Neural progenitor cell (in vitro differentiated cells): ENCODE measurements around the gene LYZ. TPM values are rescaled to one million over a fixed set of nuclear protein-coding genes. Genes with fewer than 3 reads are reported as not detected.

Source experiments
- DNase-seq: peaks from one replicate; pipeline ENCODE4 v3.0.0-alpha.2; 2016; ENCODE audit warnings: low spot score
- H2AFZ ChIP-seq: fragments of 200-600 bp; sonication (generic); replicated peaks from 2 replicates; pipeline ENCODE4 v1.6.1; 2016; ENCODE audit warnings: antibody characterized with exemption
- H3F3A ChIP-seq: fragments of 200-600 bp; sonication (generic); 2 replicates; pipeline ENCODE4 v1.6.1; 2016; ENCODE audit warnings: antibody characterized with exemption, low read depth
- H3K27ac ChIP-seq: fragments of 200-600 bp; sonication (generic); 2 replicates; pipeline ENCODE4 v1.5.1; 2016; ENCODE audit warnings: mild to moderate bottlenecking
- H3K27me3 ChIP-seq: fragments of 200-600 bp; sonication (generic); 2 replicates; pipeline ENCODE4 v1.6.1; 2016; ENCODE audit warnings: mild to moderate bottlenecking, moderate library complexity
- H3K36me3 ChIP-seq: fragments of 200-600 bp; sonication (generic); 2 replicates; pipeline ENCODE4 v1.5.1; 2016
- H3K4me1 ChIP-seq: fragments of 200-600 bp; sonication (generic); 2 replicates; pipeline ENCODE4 v1.6.1; 2016; ENCODE audit warnings: mixed run types
- H3K4me2 ChIP-seq: fragments of 200-600 bp; sonication (generic); 2 replicates; pipeline ENCODE4 v1.6.1; 2016
- H3K4me3 ChIP-seq: fragments of 200-600 bp; sonication (generic); 2 replicates; pipeline ENCODE4 v1.5.1; 2016
- H3K79me2 ChIP-seq: fragments of 200-600 bp; sonication (generic); 2 replicates; pipeline ENCODE4 v1.6.1; 2016; ENCODE audit warnings: low read depth
- H3K9ac ChIP-seq: fragments of 200-600 bp; sonication (generic); 2 replicates; pipeline ENCODE4 v1.6.1; 2016
- H3K9me3 ChIP-seq: fragments of 200-600 bp; sonication (generic); 2 replicates; pipeline ENCODE4 v1.5.1; 2016; ENCODE audit warnings: low read depth
- H4K20me1 ChIP-seq: fragments of 200-600 bp; sonication (generic); 2 replicates; pipeline ENCODE4 v1.6.1; 2016; ENCODE audit warnings: low read depth
- H3K27ac Mint-ChIP-seq: 3 replicates; pipeline ENCODE4 v1.8.0; 2021; ENCODE audit warnings: mixed read lengths
- H3K27me3 Mint-ChIP-seq: 2 replicates; pipeline ENCODE4 v1.8.0; 2022; ENCODE audit warnings: low read depth, mild to moderate bottlenecking, inconsistent platforms, moderate library complexity, mixed read lengths; ENCODE audit not compliant: insufficient read depth
- H3K36me3 Mint-ChIP-seq: 3 replicates; pipeline ENCODE4 v1.8.0; 2021; ENCODE audit warnings: mixed read lengths
- H3K4me1 Mint-ChIP-seq: 3 replicates; pipeline ENCODE4 v1.8.0; 2021; ENCODE audit warnings: mixed read lengths
- H3K4me3 Mint-ChIP-seq: 3 replicates; pipeline ENCODE4 v1.8.0; 2021; ENCODE audit warnings: mild to moderate bottlenecking, moderate library complexity, mixed read lengths
- H3K9me3 Mint-ChIP-seq: 3 replicates; pipeline ENCODE4 v1.8.0; 2020; ENCODE audit warnings: mixed read lengths
- EZH2 ChIP-seq: fragments of 200-600 bp; sonication (generic); IDR thresholded peaks from 2 replicates; pipeline ENCODE4 v1.6.1; 2017; ENCODE audit warnings: antibody characterized with exemption, mild to moderate bottlenecking, moderate library complexity
- EZH2phosphoT487 ChIP-seq: fragments of 200-600 bp; sonication (generic); IDR thresholded peaks from 2 replicates; pipeline ENCODE4 v1.6.1; 2017; ENCODE audit warnings: antibody characterized with exemption
- total RNA-seq: library from RNA; depleted of rRNA; stranded (reverse); fragments of >200 nt; gene quantifications from 2 replicates; pipeline ENCODE4 v1.2.3, GENCODE V29; 2015; ENCODE audit warnings: low replicate concordance
- TF ChIP-seq, protein P1 (sequence below): fragments of 200-600 bp; sonication (generic); IDR thresholded peaks from 2 replicates; pipeline ENCODE4 v1.5.1; 2017; ENCODE audit warnings: antibody characterized with exemption, mild to moderate bottlenecking

Gene LYZ
- total RNA-seq, 1 donor from 2014 or later, result not detected

DNA sequence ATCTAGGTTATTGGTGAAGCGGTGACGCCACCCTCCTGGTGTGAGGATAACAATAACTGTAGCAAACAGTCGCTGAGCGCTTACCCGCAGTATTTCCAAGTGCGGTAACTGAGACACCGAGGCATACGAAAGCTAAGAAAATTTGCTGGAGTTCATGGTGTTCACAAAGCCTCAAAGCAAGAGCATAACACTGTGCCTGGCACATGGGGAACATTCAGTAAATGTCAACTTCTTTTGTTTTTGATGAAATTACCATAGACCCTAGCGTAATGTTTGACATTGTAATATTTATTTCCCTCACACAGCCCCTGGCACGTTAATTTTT is 12.1 kb downstream of the LYZ start:
- H3K9me3 Mint-ChIP-seq, result no peaks in the 10 kb centered on the region
- H3K27ac Mint-ChIP-seq, result peak overlapping the region; percentile 97
- peaks cover 21% of the 10 kb centered on the region for H3K4me1 Mint-ChIP-seq
- H3K9me3 ChIP-seq, result no peaks in the 10 kb centered on the region
- H3K27me3 ChIP-seq, result no peaks in the 10 kb centered on the region
- peaks cover 19% of the 10 kb centered on the region for H3F3A ChIP-seq
- H3K4me3 ChIP-seq, result peak overlapping the region; percentile 71
- peak overlapping the region; percentile 94 for H3K4me3 Mint-ChIP-seq
- DNase-seq, result no peak
- peak overlapping the region; percentile 98 for H3K27ac ChIP-seq
- H3K9ac ChIP-seq, result peak overlapping the region; percentile 70
- peaks cover 10% of the 10 kb centered on the region for H3K36me3 Mint-ChIP-seq
- TF ChIP-seq EZH2phosphoT487 (no peak), EZH2 (no peak)
- TF ChIP-seq, protein P1, sequence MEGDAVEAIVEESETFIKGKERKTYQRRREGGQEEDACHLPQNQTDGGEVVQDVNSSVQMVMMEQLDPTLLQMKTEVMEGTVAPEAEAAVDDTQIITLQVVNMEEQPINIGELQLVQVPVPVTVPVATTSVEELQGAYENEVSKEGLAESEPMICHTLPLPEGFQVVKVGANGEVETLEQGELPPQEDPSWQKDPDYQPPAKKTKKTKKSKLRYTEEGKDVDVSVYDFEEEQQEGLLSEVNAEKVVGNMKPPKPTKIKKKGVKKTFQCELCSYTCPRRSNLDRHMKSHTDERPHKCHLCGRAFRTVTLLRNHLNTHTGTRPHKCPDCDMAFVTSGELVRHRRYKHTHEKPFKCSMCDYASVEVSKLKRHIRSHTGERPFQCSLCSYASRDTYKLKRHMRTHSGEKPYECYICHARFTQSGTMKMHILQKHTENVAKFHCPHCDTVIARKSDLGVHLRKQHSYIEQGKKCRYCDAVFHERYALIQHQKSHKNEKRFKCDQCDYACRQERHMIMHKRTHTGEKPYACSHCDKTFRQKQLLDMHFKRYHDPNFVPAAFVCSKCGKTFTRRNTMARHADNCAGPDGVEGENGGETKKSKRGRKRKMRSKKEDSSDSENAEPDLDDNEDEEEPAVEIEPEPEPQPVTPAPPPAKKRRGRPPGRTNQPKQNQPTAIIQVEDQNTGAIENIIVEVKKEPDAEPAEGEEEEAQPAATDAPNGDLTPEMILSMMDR, result no peak
- peaks cover 9% of the 10 kb centered on the region for H3K27me3 Mint-ChIP-seq
- H2AFZ ChIP-seq, result peak overlapping the region; percentile 81
- no peaks in the 10 kb centered on the region for H4K20me1 ChIP-seq
- peak overlapping the region; percentile 76 for H3K4me2 ChIP-seq
- H3K79me2 ChIP-seq, result peaks cover 54% of the 10 kb centered on the region
- peaks cover 9% of the 10 kb centered on the region for H3K4me1 ChIP-seq
- H3K36me3 ChIP-seq, result peaks cover 17% of the 10 kb centered on the region

DNA sequence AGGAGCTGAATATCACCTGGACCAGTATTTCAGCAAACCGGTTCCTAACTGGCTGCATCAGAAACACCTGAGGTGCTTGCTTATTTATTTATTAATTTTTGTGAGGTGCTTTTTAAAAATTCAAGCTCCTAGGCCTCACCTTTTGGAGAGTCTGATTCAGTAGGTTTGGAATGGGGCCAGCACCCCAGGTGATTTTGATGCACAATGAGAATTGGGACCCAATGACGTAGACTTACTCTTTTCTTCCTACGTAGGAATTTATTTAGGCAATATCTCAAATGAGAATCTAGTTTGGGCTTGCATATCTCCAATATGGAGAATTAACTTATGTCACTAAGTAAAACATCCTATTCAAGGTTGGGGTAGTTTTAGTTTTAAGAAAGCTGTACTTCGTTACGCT is 18.6 kb downstream of the LYZ start:
- H3K9me3 Mint-ChIP-seq, result peaks cover 2% of the 10 kb centered on the region
- H3K27me3 Mint-ChIP-seq, result no peaks in the 10 kb centered on the region
- H3K36me3 Mint-ChIP-seq, result peaks cover 29% of the 10 kb centered on the region
- Histone ChIP-seq H3K27ac (no peak overlapping the region), H3K79me2 (peaks cover 71% of the 10 kb centered on the region), H4K20me1 (peaks cover 4% of the 10 kb centered on the region), H3K4me1 (no peaks in the 10 kb centered on the region), H3K36me3 (peaks cover 58% of the 10 kb centered on the region), H3F3A (peaks cover 8% of the 10 kb centered on the region), H3K4me2 (no peak overlapping the region), H3K9me3 (no peaks in the 10 kb centered on the region), H3K4me3 (no peak overlapping the region), H2AFZ (no peak overlapping the region), H3K9ac (no peak overlapping the region), H3K27me3 (no peaks in the 10 kb centered on the region)
- H3K27ac Mint-ChIP-seq, result no peak overlapping the region
- TF ChIP-seq EZH2phosphoT487 (no peak), EZH2 (no peak)
- TF ChIP-seq, protein P1, result no peak
- H3K4me3 Mint-ChIP-seq, result no peak overlapping the region
- no peak for DNase-seq
- no peaks in the 10 kb centered on the region for H3K4me1 Mint-ChIP-seq

DNA sequence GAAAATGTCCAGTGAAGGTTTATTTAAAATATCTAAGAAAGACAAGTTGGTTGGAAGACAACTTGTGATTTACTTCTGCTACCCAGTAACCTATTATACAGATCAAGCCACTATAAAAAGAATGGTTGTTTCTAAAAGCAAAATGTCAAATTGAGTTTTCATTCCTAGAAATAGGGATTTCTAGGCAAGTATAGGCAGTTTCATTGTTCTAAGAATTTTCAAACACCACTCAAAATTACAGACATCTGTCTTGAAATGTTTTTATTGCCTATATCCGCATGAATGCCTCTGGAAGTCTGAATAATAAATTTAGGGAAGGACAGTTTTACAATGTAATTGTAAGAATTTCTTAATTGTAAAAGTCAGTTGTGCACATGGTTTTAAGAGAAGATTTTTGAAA is 20.0 kb downstream of the LYZ start:
- no peak overlapping the region for H3K4me3 Mint-ChIP-seq
- Histone ChIP-seq H3K9me3 (peaks cover 3% of the 10 kb centered on the region), H3K4me1 (no peaks in the 10 kb centered on the region), H2AFZ (no peak overlapping the region), H3K4me3 (no peak overlapping the region), H3K27me3 (no peaks in the 10 kb centered on the region), H4K20me1 (peaks cover 4% of the 10 kb centered on the region), H3K4me2 (no peak overlapping the region), H3K27ac (no peak overlapping the region), H3K36me3 (peaks cover 62% of the 10 kb centered on the region), H3K79me2 (peaks cover 69% of the 10 kb centered on the region), H3K9ac (no peak overlapping the region), H3F3A (peaks cover 8% of the 10 kb centered on the region)
- no peaks in the 10 kb centered on the region for H3K4me1 Mint-ChIP-seq
- peaks cover 9% of the 10 kb centered on the region for H3K9me3 Mint-ChIP-seq
- TF ChIP-seq EZH2phosphoT487, result no peak
- TF ChIP-seq, protein P1, result no peak
- no peak for TF ChIP-seq EZH2
- H3K36me3 Mint-ChIP-seq, result peaks cover 38% of the 10 kb centered on the region
- no peak overlapping the region for H3K27ac Mint-ChIP-seq
- H3K27me3 Mint-ChIP-seq, result no peaks in the 10 kb centered on the region
- DNase-seq, result no peak
